SK-N-MC (cell line): ENCODE results near the gene C11orf98.

Experiments used
- EZH2 ChIP-seq: fragments of 200-600 bp; sonication (generic); IDR thresholded peaks from one replicate; pipeline ENCODE4 v1.6.1; 2017; ENCODE audit warnings: antibody characterized with exemption
- POLR2AphosphoS5 ChIP-seq: IDR thresholded peaks from 2 replicates; pipeline ENCODE4 v1.6.1; 2012; ENCODE audit warnings: mild to moderate bottlenecking, low read depth, low read length, borderline replicate concordance

DNA sequence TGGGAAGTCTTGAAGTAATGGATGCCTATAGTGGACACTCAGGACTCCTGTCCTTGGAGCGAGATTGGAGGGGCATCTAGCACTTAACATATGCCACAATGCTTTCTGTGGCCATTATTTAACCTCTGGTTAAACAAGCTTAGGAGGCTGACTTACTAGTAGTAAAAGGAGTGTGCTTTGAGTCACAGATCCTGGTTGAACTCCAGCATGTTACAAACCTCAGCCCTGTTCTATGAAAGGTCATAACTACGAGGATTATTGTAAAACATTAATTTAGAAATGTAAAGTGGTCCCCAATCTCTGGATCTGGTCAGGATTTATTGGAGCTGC is 8.2 kb upstream of the C11orf98 start:
- TF ChIP-seq POLR2AphosphoS5: no peak
- TF ChIP-seq EZH2: no peak
